Smooth muscle cell (in vitro differentiated cells): ENCODE results near the gene C4B. TPM values are rescaled to one million over a fixed set of nuclear protein-coding genes. Genes with fewer than 3 reads are reported as not detected.
A peak's percentile ranks its signal among the peaks of the same experiment; 100 is the strongest.

ENCODE experiments used
- DNase-seq: peaks from one replicate; lab custom pipeline; 2025; ENCODE audit not compliant: unreplicated experiment; lab: John Stamatoyannopoulos, UW
- H2AFZ ChIP-seq: fragments of 200-600 bp; sonication (generic); 2 replicates; pipeline ENCODE4 v1.6.0; 2016; ENCODE audit warnings: antibody characterized with exemption, low read depth, mild to moderate bottlenecking
- H3F3A ChIP-seq: fragments of 200-600 bp; sonication (generic); 2 replicates; pipeline ENCODE4 v1.6.0; 2017; ENCODE audit warnings: antibody characterized with exemption, low read depth
- H3K27ac ChIP-seq: fragments of 200-600 bp; sonication (generic); 2 replicates; pipeline ENCODE4 v1.5.1; 2016; ENCODE audit warnings: low read depth, mild to moderate bottlenecking
- H3K27me3 ChIP-seq: fragments of 200-600 bp; sonication (generic); 2 replicates; pipeline ENCODE4 v1.6.1; 2016; ENCODE audit warnings: low read depth, mild to moderate bottlenecking
- H3K36me3 ChIP-seq: fragments of 200-600 bp; sonication (generic); 2 replicates; pipeline ENCODE4 v1.5.1; 2016; ENCODE audit warnings: low read depth
- H3K4me1 ChIP-seq: fragments of 200-600 bp; sonication (generic); 2 replicates; pipeline ENCODE4 v1.5.1; 2016; ENCODE audit warnings: low read depth
- H3K4me2 ChIP-seq: fragments of 200-600 bp; sonication (generic); 2 replicates; pipeline ENCODE4 v1.6.0; 2016; ENCODE audit warnings: mild to moderate bottlenecking
- H3K4me3 ChIP-seq: fragments of 200-600 bp; sonication (generic); 2 replicates; pipeline ENCODE4 v1.5.1; 2016; ENCODE audit warnings: mild to moderate bottlenecking
- H3K79me2 ChIP-seq: fragments of 200-600 bp; sonication (generic); 2 replicates; pipeline ENCODE4 v1.6.0; 2016; ENCODE audit warnings: low read depth, mild to moderate bottlenecking
- H3K9ac ChIP-seq: fragments of 200-600 bp; sonication (generic); 2 replicates; pipeline ENCODE4 v1.6.0; 2016; ENCODE audit warnings: low read depth
- H3K9me3 ChIP-seq: fragments of 200-600 bp; sonication (generic); replicated peaks from 2 replicates; pipeline ENCODE4 v1.5.1; 2016; ENCODE audit warnings: low read depth
- H4K20me1 ChIP-seq: fragments of 200-600 bp; sonication (generic); 2 replicates; pipeline ENCODE4 v1.6.0; 2016; ENCODE audit warnings: low read depth
- WGBS: methylation state at CpG from one replicate; pipeline ENCODE4 v1.1.7; 2016; ENCODE audit warnings: low lambda C conversion rate; 5-methylcytosine and 5-hydroxymethylcytosine counted together
- polyA plus RNA-seq: library from polyadenylated mRNA; unstranded; fragments of >200 nt; fragmentation: Nextera tagmentation; extraction: Ambion mirVana; gene quantifications from 2 replicates; pipeline ENCODE4 v1.2.1, GENCODE V29; 2016
- total RNA-seq: library from RNA; depleted of rRNA; stranded (reverse); fragments of >200 nt; gene quantifications from 2 replicates; pipeline ENCODE4 v1.2.3, GENCODE V29; 2014
- TF ChIP-seq, protein P1 (sequence below): fragments of 200-600 bp; sonication (generic); IDR thresholded peaks from 2 replicates; pipeline ENCODE4 v1.5.1; 2017; ENCODE audit warnings: borderline replicate concordance, mild to moderate bottlenecking, antibody characterized with exemption; ENCODE audit not compliant: insufficient read depth, poor library complexity, severe bottlenecking

The C4B gene
- total and polyA plus RNA-seq, 2 experiments from 2014 or later: 1.3 to 3.8 TPM

DNA sequence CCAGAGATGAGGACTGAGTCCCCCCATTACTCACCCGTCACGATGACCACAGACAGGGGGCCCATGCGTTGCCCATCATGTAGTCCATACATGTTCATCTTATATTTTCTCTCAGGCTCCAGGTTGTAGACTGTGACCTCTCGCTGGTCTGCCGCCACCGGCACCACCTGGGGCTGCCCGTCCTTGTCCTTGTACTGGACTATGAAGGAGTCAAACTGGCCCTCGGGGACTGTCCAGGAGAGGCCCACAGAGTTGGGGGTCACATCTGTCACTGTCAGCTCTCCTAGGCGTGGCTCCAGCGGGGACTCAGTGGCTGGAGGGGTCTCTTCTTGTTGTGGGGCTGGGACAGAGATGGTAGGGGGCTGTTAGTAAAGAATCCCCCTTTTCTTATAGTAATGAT is 59.0 kb downstream of the C4B start:
- no peak overlapping the region for H2AFZ ChIP-seq
- WGBS: 95% methylated on average over 10 of the region's 10 CpGs
- DNase-seq: no peak
- H3F3A ChIP-seq: peaks cover 8% of the 10 kb centered on the region
- no peak overlapping the region for H3K4me3 ChIP-seq
- H3K9me3 ChIP-seq: no peaks in the 10 kb centered on the region
- no peak overlapping the region for H3K27ac ChIP-seq
- no peaks in the 10 kb centered on the region for H3K36me3 ChIP-seq
- no peaks in the 10 kb centered on the region for H3K79me2 ChIP-seq
- TF ChIP-seq, protein P1, sequence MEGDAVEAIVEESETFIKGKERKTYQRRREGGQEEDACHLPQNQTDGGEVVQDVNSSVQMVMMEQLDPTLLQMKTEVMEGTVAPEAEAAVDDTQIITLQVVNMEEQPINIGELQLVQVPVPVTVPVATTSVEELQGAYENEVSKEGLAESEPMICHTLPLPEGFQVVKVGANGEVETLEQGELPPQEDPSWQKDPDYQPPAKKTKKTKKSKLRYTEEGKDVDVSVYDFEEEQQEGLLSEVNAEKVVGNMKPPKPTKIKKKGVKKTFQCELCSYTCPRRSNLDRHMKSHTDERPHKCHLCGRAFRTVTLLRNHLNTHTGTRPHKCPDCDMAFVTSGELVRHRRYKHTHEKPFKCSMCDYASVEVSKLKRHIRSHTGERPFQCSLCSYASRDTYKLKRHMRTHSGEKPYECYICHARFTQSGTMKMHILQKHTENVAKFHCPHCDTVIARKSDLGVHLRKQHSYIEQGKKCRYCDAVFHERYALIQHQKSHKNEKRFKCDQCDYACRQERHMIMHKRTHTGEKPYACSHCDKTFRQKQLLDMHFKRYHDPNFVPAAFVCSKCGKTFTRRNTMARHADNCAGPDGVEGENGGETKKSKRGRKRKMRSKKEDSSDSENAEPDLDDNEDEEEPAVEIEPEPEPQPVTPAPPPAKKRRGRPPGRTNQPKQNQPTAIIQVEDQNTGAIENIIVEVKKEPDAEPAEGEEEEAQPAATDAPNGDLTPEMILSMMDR: no peak
- H3K9ac ChIP-seq: no peak overlapping the region
- H4K20me1 ChIP-seq: no peaks in the 10 kb centered on the region
- H3K4me1 ChIP-seq: peaks cover 6% of the 10 kb centered on the region
- no peaks in the 10 kb centered on the region for H3K27me3 ChIP-seq
- no peak overlapping the region for H3K4me2 ChIP-seq

DNA sequence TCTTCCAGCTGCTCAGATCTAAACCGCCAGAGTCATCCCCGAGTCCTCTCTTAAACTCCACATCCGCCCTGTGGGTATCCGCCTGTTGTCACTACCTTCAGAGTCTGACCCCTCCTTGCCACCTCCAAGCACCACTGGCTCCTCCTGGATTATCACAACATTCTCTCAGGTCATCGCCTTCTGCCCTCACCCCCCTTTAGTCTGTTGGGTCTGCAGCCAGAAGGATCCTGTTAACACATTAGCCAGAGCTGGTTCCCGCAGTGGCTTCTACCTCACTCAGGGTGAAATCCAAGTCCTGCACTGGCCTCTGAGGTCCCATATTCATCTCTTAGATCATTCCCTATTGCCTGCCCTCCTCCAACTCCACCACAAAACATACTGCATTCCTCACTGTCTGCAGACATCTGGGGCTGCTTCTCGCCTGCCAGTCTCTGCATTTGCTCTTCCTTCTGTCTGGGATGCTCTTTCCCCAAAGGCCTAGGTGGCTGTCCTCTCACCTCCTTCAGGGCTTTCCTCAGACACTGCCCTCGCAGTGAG is 60.5 kb downstream of the C4B start:
- Histone ChIP-seq H3K9ac (peak overlapping the region; percentile 32), H3K27ac (peak overlapping the region; percentile 77), H3K4me2 (peak overlapping the region; percentile 27), H3K9me3 (no peaks in the 10 kb centered on the region), H4K20me1 (no peaks in the 10 kb centered on the region), H3K79me2 (no peaks in the 10 kb centered on the region), H3K27me3 (no peaks in the 10 kb centered on the region), H3K4me1 (peaks cover 6% of the 10 kb centered on the region), H2AFZ (no peak overlapping the region), H3F3A (peaks cover 8% of the 10 kb centered on the region), H3K4me3 (no peak overlapping the region), H3K36me3 (no peaks in the 10 kb centered on the region)
- 75% methylated on average over 8 of the region's 8 CpGs for WGBS
- no peak for DNase-seq
- TF ChIP-seq, protein P1: no peak

GRCh38 chr6:32075781-32076180 is 61.2 kb downstream of the C4B start:
- Histone ChIP-seq H3K36me3 (no peaks in the 10 kb centered on the region), H3K4me1 (peaks cover 6% of the 10 kb centered on the region), H4K20me1 (no peaks in the 10 kb centered on the region), H3K79me2 (no peaks in the 10 kb centered on the region), H3F3A (peaks cover 8% of the 10 kb centered on the region), H3K27ac (peak overlapping the region; percentile 77), H2AFZ (no peak overlapping the region), H3K4me2 (peak overlapping the region; percentile 27), H3K9me3 (no peaks in the 10 kb centered on the region), H3K9ac (peak overlapping the region; percentile 32), H3K27me3 (no peaks in the 10 kb centered on the region), H3K4me3 (no peak overlapping the region)
- WGBS: 45% methylated on average over 3 of the region's 3 CpGs
- TF ChIP-seq, protein P1: no peak
- DNase-seq: no peak

DNA sequence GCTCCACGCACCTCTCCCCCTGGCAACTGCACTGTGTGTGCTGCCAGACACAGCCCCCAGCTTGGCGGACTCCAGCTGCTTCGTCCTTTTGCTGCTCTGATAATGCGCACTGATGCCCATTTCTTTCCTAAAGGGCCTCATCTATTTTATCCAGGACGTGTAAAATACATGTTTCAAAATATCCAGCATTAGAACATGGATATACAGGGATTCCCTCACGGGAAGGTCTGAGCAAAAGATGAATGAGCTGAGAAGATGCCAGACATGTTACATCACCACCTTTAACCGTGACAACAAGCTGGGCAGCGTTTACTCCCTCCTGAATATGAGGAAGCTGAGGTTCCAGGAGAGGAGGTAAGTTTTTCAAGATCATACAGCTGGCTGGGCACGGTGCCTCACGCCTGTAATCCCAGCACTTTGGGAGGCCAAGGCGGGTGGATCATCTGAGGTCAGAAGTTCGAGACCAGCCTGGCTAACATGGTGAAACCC is 61.8 kb downstream of the C4B start:
- H3K9ac ChIP-seq: peak overlapping the region; percentile 42
- H3K27ac ChIP-seq: peak overlapping the region; percentile 77
- no peaks in the 10 kb centered on the region for H3K79me2 ChIP-seq
- peaks cover 6% of the 10 kb centered on the region for H3K4me1 ChIP-seq
- WGBS: 53% methylated on average over 12 of the region's 12 CpGs
- H3F3A ChIP-seq: peaks cover 8% of the 10 kb centered on the region
- no peaks in the 10 kb centered on the region for H3K36me3 ChIP-seq
- H3K4me3 ChIP-seq: no peak overlapping the region
- H3K9me3 ChIP-seq: no peaks in the 10 kb centered on the region
- TF ChIP-seq, protein P1: no peak
- no peak for DNase-seq
- H3K27me3 ChIP-seq: no peaks in the 10 kb centered on the region
- no peak overlapping the region for H2AFZ ChIP-seq
- H4K20me1 ChIP-seq: no peaks in the 10 kb centered on the region
- peak overlapping the region; percentile 23 for H3K4me2 ChIP-seq
